Right forelimb (tissue), 1 donor: ENCODE measurements around the gene BSG.

Source experiments
- DNase-seq: peaks from one replicate; pipeline ENCODE4 v3.0.0-alpha.2; 2018

The BSG gene

GRCh38 chr19:540867-541637, 31.3 kb upstream of the BSG start:
- DNase-seq: no peak

DNA sequence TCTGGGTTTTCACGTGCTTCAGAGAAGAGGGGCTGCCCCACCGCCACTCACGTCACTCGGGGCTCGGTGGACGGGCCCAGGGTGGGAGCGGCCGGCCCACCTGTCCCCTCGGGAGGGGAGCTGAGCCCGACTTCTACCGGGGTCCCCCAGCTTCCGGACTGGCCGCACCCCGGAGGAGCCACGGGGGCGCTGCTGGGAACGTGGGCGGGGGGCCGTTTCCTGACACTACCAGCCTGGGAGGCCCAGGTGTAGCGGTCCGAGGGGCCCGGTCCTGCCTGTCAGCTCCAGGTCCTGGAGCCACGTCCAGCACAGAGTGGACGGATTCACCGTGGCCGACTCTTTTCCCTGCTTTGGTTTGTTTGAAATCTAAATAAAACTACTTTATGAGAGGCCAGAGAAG, 30.7 kb upstream of the BSG start:
- no peak for DNase-seq

DNA sequence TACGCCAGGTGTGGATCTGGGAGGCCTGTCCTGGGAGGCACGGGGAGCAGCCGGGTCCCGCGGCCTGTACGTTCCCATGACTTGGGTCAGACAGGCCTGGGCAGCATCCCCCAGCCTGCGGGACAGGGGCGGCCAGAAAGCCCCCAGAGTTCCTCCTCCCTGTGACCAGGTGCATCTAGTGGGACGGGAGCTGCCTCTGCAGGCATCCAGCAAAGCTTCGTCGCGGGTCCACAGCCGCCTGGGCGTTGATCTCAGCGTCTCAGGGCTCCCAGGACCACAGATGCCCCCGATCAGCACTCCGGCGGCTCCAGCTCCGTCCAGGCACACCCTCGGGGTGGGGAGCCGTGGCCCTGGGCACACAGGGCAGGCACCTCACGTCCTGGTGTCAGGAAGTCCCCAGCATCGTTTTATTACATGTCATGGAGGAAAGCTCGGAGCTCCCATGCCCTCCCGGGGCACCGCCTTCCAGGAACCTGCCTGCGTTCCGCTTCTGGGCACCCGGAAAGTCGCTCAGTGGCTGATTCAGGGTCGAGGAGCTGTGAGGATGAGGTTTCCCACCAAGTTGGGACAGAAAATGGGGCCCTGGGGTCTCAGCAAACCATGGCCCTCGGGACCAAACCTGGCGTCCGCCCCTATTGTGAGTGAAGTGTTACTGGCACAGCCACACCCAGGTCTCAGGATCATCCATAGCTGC, 30.1 kb upstream of the BSG start:
- DNase-seq: no peak

DNA sequence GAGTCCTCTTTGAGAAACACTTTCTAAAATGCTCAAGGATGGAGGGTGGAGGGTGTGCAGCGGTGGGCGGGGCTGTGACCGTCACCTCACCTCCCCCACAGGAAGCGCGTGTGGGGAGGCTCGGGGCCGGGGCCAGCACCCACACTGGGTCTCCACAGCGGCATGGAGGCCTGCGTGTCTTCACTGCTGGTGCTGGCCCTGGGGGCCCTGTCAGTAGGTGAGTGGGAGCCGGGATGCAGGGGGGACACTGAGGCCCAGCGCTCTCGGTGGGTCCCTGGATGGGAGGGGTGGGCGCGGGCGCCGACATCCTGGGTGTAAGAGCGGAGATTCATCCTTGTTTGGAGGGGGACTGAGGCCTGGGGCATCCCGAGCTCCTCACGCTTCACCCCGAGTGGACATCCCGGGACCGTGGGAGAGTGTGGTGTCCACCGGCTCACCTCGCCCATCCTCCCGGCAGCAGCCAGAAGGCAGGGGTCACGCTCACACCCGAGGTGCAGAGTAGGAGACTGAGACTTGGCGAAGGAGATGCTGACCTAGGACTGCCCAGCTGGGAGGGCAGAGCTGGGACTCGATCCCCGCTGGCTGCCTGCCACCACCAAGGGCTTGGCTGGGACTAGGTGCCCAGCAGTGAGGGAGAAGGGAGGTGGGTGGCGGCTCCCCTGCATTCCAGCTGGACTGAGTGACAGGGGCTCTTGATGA, 28.3 kb upstream of the BSG start, which contains the start of gene GZMM:
TSS of gene GZMM (plus strand) at position 144 of the 699 bp plus-strand sequence. CDS start at position 163, 19 bp downstream.
- no peak for DNase-seq

DNA sequence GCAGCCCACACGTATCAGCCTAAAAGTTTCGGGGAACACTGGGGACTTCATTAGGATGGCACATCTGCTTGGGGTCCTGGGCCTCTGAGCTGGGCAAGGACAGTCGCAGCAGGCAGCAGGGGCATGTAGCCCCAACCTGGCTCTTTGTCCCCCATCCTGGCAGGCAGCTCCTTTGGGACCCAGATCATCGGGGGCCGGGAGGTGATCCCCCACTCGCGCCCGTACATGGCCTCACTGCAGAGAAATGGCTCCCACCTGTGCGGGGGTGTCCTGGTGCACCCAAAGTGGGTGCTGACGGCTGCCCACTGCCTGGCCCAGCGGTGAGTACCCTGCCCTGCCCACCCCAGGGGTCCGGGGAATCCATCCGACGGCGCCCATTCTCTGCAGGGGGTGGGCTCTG, 25.3 kb upstream of the BSG start:
- no peak for DNase-seq

GRCh38 chr19:547836-548720, 24.3 kb upstream of the BSG start:
- DNase-seq: no peak

DNA sequence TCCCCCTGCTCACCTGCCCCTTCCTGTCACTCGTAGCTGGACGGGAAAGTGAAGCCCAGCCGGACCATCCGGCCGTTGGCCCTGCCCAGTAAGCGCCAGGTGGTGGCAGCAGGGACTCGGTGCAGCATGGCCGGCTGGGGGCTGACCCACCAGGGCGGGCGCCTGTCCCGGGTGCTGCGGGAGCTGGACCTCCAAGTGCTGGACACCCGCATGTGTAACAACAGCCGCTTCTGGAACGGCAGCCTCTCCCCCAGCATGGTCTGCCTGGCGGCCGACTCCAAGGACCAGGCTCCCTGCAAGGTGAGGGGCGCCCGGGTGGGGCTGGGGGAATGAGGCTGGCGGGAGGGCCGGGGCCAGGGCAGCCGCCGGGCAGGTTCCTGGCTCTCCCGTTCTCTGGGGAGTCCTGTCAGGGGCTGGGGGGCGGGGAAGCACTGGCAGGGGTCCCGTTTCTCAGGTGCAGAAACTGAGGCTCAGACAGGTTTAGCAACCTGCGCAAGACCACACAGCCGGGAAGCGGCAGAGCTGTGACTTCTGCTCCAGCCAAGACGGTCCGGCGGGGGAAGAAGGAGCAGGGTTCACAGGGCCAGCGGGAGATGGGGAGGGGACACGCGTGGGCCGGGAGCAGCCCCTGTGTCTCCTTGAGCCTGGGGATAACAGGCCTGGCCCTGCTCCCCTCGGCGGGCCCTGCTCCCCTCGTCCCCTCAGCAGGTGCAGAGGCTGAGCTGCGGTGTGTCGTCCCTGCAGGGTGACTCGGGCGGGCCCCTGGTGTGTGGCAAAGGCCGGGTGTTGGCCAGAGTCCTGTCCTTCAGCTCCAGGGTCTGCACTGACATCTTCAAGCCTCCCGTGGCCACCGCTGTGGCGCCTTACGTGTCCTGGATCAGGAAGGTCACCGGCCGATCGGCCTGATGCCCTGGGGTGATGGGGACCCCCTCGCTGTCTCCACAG, 23.2 kb upstream of the BSG start:
- DNase-seq: no peak

DNA sequence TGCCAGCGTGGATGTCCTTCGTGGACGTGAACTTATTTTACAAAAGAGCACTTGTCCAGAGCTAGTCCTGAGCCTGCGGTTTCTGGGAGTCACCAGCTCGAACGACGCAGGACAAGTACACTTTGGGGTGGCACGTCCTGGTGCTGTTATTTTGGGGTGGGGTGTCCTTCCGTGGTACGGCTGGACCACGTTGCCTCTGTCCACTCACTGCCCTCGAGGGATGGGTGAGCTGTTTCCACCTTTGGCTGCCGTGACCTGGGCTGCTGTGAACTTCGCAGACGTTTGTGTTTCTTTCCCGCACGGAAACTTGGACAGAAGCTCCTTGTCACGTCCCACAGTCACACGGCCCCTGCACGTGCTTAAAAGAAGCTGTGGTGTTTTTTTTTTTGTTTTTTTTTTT, 17.6 kb upstream of the BSG start:
- DNase-seq: no peak

GRCh38 chr19:555474-555808, 17.0 kb upstream of the BSG start:
- no peak for DNase-seq

GRCh38 chr19:556611-557382, 15.6 kb upstream of the BSG start:
- DNase-seq: no peak

DNA sequence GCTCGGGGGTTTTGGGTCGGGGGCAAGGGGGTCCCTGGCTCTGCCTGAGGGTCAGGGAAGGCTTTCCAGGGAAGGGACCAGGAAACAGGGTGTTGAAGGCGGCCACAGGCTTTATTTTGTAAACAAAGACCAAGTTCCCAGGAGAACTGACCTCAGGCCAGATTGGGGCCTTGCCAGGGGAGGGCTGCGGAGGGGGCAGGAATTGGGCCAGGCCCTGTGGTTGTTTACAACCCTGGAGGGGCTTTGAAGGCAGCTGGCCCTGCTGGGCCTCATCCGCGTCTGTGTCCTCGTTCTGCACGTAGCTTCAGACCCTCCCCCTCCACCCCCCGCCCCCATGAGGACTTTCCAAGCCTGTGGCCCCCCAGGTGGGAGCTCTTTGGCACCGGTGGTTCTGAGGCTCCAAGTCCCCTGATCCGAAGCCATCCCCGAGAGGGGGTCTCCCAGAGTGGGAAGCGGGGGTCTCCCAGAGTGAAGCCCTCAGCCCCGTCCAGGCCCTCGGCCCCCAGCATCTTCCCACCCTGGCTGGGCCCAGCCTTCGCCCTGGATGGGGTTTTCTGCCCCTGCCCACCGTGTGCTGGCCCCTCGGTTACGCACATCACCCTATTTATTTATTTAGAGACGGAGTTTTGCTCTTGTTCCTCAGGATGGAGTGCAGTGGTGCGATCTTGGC, 13.5 kb upstream of the BSG start:
- no peak for DNase-seq

DNA sequence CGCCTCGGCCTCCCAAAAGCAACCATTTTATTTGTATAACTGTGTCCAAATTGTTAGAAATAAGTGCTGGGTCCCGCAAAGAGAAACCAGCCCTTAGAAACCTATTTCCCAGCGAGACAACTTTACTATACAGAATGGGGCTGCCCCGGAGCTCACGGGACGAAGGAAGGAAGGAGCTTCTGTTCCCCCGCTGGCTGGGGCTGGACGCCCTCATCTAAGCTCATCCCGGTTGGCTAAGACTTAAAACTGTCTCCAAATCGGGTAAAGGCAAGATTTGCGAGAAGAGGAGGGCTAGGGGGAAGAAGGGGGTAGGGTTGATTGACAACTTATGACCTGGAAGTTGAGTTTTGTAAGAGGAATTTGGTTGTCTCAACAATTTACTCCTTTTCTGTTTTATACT, 12.3 kb upstream of the BSG start:
- no peak for DNase-seq

DNA sequence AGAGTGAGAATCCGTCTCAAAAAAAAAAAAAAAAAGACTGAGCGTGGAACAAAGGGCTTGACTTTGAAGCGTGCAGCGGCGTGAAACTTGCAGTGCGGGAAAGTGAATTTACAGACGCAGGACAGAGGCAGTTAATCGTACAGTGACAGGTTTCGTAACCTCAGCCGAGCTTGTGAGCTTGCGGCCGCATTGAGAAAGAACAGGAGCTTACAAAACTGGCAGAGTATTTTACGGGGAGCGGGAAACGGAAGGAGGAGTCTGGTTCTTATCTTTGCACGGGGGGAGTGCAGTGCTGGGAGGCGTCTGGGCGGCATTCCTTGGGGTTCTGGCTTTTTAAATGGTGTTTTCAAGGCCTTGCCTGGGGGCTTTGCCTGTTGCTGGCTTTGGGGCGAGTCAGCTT, 6.0 kb upstream of the BSG start:
- no peak for DNase-seq

DNA sequence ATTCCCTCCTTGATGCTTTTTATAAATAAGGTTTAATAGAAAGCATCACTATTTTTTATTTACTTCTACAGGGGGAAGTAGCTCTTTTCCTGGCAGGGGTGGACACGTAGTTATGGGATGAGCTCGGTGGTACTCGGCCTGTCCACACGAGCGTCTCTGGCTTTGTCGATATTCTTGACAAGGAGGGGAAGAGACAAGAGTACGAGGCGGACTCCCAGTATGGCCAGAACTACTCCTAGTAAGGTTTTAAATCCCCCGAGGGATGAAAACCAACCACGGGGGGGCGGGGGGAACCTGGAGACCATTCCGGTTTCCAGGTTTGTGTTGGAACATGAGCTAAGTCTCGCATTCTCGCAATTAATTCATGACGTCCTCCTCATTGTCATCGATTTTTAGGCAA, 5.6 kb upstream of the BSG start:
- DNase-seq: no peak

DNA sequence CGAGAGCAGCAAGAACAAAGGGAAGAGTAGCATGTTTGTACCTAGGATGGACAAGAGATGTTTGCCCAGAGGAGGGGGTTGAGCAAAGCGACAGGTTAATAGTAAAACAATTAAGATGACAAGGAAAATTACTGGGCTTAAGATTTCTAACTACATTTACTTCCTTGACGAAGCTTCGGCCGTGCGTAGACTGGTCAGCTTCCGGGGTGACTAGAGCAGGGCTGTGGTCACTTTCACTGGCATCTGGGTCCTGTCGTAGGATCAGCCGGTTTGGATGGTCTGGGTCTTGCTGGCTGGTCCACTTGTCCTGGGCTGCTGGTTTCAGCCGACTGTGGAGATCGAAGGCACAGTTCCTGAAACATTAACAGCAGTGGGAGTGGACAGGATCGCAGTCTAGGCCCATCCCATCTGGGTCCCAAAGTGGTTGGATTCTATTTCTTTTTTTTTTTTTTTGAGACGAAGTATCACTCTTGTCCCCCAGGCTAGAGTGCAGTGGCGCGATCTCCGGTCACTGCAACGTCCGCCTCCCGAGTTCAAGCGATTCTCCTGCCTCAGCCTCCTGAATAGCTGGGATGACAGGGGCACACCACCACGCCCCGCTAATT, 5.0 kb upstream of the BSG start:
- DNase-seq: no peak

DNA sequence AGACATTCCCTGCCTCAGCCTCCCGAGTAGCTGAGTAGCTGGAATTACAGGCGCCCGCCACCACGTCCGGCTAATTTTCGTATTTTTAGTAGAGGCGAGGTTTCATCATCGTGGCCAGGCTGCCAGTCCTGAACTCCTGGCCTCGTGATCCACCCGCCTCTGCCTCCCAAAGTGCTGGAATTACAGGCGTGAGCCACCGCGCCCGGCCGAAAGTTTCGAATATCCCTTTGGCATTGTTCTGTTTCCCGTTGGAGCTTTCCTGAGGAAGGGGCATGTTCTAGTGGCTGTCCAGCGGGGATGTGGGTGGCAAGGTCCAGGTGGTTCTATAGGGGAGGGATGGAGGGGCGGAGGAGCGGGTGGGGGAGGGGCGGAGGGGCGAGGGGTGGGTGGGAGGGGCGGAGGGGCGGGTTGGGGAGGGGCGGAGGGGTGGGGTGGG, 2.1 kb upstream of the BSG start:
- DNase-seq: no peak

DNA sequence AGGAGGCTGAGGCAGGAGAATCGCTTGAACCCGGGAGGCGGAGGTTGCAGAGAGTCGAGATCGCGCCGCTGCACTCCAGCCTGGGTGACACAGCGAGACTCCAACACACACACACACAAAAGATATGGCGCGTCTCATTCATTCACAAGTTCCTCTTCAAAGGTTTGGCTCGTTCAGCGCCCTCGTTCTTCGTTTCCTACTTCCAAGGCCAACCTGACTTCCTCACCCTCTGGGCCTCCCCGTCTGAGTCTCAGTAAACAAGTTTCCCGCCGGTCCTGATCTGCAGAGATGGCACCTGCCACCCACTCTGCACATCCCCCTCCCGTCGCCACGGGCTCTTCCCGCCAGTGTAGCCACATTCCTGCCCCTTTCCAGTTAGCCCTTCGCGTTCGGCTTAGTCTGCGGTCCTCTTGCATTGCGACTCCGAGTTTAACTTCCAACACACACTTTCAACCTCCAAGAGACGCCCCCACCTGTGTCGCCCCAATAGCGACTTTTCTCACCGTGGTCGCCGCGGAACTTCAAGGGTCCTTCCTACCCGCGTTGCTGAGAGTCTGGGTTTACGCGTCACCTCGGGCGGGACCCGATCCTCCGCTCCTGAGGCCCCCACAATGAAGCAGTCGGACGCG, 1.3 kb upstream of the BSG start:
- DNase-seq: no peak

GRCh38 chr19:571566-571974, 826 bp upstream of the BSG start:
- DNase-seq: no peak

GRCh38 chr19:572743-573518, 535 bp downstream of the BSG start:
- DNase-seq: peak; percentile 67
